K562 (cell line): ENCODE results near the gene HOXA5. TPM values are rescaled to one million over a fixed set of nuclear protein-coding genes. Genes with fewer than 3 reads are reported as not detected.

Experiments
- CBX1 ChIP-seq: sonication (generic); IDR thresholded peaks from 2 replicates; pipeline ENCODE4 v1.6.1; 2016; ENCODE audit warnings: antibody characterized with exemption, low read depth, mild to moderate bottlenecking
- EZH2 ChIP-seq: IDR thresholded peaks from 2 replicates; pipeline ENCODE4 v1.6.1; 2012; ENCODE audit warnings: low read depth, mild to moderate bottlenecking, inconsistent platforms, low read length, borderline replicate concordance
- GABPA ChIP-seq: fragments of 200-800 bp; sonication (Bioruptor generic); conservative IDR thresholded peaks from 2 replicates; pipeline ENCODE4 v1.6.1; 2016; ENCODE audit warnings: low read depth, missing genetic modification characterization, missing compliant biosample characterization
- GTF2E2 ChIP-seq: fragments of 200-800 bp; sonication (Bioruptor generic); IDR thresholded peaks from 2 replicates; pipeline ENCODE4 v1.6.1; 2016; ENCODE audit warnings: missing genetic modification characterization, missing compliant biosample characterization
- HNRNPK ChIP-seq: fragments of 200-400 bp; formaldehyde crosslinking; IDR thresholded peaks from one replicate; pipeline ENCODE4 v1.6.1; 2018; ENCODE audit warnings: mild to moderate bottlenecking, low read depth, low read length; ENCODE audit not compliant: poor library complexity, severe bottlenecking
- PHB2 ChIP-seq: fragments of 450-650 bp; IDR thresholded peaks from 2 replicates; pipeline ENCODE4 v1.6.1; 2017; ENCODE audit warnings: low read depth
- PHF21A ChIP-seq: fragments of 450-650 bp; IDR thresholded peaks from 2 replicates; pipeline ENCODE4 v1.6.1; 2017; ENCODE audit warnings: low read depth, borderline replicate concordance
- SMAD4 ChIP-seq: fragments of 250-450 bp; sonication (Bioruptor Pico); conservative IDR thresholded peaks from 2 replicates; pipeline ENCODE4 v1.8.0; 2021; ENCODE audit warnings: inconsistent platforms, mild to moderate bottlenecking, moderate library complexity
- polyA plus RNA-seq, 8 experiments: library from polyadenylated mRNA; depleted of rRNA in 4 of 8; stranded (reverse) in 5 of 8; unstranded in 3 of 8; fragments of >200 nt; fragmentation: Nextera tagmentation in 2 of 8; fragmentation: Illumina TruSeq in 1 of 8; extraction: Ambion mirVana in 2 of 8; extraction: Trizol in 1 of 8; gene quantifications; 2 replicates each; pipeline versions ENCODE4 v1.2.1 to v1.2.3, GENCODE V29; 2011 to 2014; ENCODE audit warnings: inconsistent platforms in 1 of 8, missing spikeins in 1 of 8
- total RNA-seq, 7 experiments: library from RNA; depleted of rRNA in 6 of 7; stranded (reverse); fragments of >200 nt in 6 of 7; fragmentation: Illumina TruSeq in 2 of 7; extraction: Trizol in 2 of 7; gene quantifications; 2 replicates each; pipeline versions ENCODE4 v1.2.1 to v1.2.3, GENCODE V29; 2011 to 2021; ENCODE audit warnings: low replicate concordance in 1 of 7
- TF ChIP-seq, protein P1 (sequence below): fragments of 250-450 bp; sonication (Bioruptor Pico); IDR thresholded peaks from 2 replicates; pipeline ENCODE4 v1.4.0; 2020; ENCODE audit warnings: borderline replicate concordance
- TF ChIP-seq, protein P2 (sequence below): sonication (generic); formaldehyde crosslinking; IDR thresholded peaks from 2 replicates; pipeline ENCODE4 v1.8.0; 2022; ENCODE audit warnings: mild to moderate bottlenecking, low read depth, missing genetic modification reagents
- TF ChIP-seq, protein P3 (sequence below): fragments of 250-450 bp; sonication (Bioruptor Pico); IDR thresholded peaks from 2 replicates; pipeline ENCODE4 v1.4.0; 2020
- TF ChIP-seq, protein P4 (sequence below), 2 experiments: IDR thresholded peaks in 1 of 2; conservative IDR thresholded peaks in 1 of 2; 2 replicates each; pipeline ENCODE4 v1.6.1; 2016; ENCODE audit warnings: low read depth in 2 of 2, mild to moderate bottlenecking in 1 of 2, missing compliant biosample characterization in 1 of 2, missing genetic modification characterization in 1 of 2, moderate library complexity in 1 of 2
- TF ChIP-seq, protein P5 (sequence below): fragments of 450-650 bp; formaldehyde crosslinking; IDR thresholded peaks from 2 replicates; pipeline ENCODE4 v1.4.0; 2020; ENCODE audit warnings: mild to moderate bottlenecking

HOXA5 gene
- total and polyA plus RNA-seq, 9 of the 15 experiments (the other 6 are each of a cell fraction or from before 2014, with no cell fraction given), result 0.13 TPM; not detected in 8

DNA sequence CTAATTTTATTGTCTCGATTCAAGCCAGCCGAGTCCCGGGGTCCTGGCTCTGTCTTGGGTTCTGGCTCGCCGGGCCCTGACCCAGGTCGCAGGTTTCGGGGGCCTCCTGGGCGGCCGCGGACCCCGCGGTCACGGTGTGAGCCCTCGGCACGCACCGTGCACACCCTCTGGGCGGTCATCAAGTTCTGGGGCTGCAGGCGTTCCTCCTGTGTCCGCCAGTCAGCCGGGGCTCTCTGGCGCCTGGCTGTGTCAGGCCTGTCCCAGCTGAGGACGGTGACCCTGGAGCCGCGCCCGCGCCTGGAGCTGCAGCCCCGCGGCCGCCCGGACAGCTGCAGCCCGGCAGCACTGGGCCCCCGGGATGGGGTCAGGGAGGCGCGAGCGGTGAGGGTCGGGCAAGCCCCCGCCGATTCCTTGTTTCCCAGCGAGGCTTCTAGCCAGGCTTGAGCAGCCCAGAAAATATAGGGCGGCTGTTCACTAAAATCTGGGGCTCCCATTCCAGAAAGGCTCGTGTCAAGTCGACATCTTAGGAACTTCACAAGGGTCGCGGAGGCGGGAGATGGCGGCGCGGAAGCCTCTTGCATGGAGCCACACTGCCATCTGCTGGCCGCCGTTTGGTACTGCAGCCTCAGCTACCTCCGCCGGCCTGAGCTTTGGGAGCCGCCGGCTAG lies 17.2 kb upstream of the HOXA5 start (continued):
- no peak for TF ChIP-seq GABPA
- TF ChIP-seq, protein P1, sequence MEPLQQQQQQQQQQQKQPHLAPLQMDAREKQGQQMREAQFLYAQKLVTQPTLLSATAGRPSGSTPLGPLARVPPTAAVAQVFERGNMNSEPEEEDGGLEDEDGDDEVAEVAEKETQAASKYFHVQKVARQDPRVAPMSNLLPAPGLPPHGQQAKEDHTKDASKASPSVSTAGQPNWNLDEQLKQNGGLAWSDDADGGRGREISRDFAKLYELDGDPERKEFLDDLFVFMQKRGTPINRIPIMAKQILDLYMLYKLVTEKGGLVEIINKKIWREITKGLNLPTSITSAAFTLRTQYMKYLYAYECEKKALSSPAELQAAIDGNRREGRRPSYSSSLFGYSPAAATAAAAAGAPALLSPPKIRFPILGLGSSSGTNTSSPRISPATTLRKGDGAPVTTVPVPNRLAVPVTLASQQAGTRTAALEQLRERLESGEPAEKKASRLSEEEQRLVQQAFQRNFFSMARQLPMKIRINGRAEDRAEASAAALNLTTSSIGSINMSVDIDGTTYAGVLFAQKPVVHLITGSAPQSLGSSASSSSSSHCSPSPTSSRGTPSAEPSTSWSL (CRISPR knock-in tag), result 0 out of 2 replicates have a peak, but pooled peaks have one; percentile 18
- no peak for TF ChIP-seq PHF21A
- no peak for TF ChIP-seq HNRNPK
- TF ChIP-seq, protein P2, sequence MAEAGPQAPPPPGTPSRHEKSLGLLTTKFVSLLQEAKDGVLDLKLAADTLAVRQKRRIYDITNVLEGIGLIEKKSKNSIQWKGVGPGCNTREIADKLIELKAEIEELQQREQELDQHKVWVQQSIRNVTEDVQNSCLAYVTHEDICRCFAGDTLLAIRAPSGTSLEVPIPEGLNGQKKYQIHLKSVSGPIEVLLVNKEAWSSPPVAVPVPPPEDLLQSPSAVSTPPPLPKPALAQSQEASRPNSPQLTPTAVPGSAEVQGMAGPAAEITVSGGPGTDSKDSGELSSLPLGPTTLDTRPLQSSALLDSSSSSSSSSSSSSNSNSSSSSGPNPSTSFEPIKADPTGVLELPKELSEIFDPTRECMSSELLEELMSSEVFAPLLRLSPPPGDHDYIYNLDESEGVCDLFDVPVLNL (CRISPR knock-in tag), result no peak
- TF ChIP-seq PHB2, result no peak
- TF ChIP-seq, protein P3, sequence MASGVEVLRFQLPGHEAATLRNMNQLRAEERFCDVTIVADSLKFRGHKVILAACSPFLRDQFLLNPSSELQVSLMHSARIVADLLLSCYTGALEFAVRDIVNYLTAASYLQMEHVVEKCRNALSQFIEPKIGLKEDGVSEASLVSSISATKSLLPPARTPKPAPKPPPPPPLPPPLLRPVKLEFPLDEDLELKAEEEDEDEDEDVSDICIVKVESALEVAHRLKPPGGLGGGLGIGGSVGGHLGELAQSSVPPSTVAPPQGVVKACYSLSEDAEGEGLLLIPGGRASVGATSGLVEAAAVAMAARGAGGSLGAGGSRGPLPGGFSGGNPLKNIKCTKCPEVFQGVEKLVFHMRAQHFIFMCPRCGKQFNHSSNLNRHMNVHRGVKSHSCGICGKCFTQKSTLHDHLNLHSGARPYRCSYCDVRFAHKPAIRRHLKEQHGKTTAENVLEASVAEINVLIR (CRISPR knock-in tag), result no peak
- TF ChIP-seq, protein P4, sequence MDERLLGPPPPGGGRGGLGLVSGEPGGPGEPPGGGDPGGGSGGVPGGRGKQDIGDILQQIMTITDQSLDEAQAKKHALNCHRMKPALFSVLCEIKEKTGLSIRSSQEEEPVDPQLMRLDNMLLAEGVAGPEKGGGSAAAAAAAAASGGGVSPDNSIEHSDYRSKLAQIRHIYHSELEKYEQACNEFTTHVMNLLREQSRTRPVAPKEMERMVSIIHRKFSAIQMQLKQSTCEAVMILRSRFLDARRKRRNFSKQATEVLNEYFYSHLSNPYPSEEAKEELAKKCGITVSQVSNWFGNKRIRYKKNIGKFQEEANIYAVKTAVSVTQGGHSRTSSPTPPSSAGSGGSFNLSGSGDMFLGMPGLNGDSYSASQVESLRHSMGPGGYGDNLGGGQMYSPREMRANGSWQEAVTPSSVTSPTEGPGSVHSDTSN (CRISPR knock-in tag; IDR thresholded peaks at IDR 0.05; ENCODE audit: low read depth), result no peak
- TF ChIP-seq, protein P4 (tag; conservative IDR thresholded peaks at IDR 0.05; ENCODE audit: low read depth), result no peak
- no peak for TF ChIP-seq GTF2E2
- no peak for TF ChIP-seq EZH2
- TF ChIP-seq SMAD4 (CRISPR knock-in tag), result 0 out of 2 replicates have a peak, but pooled peaks have one; percentile 6
- TF ChIP-seq CBX1, result 0 out of 2 replicates have a peak, but pooled peaks have one; percentile 20
- TF ChIP-seq, protein P5, sequence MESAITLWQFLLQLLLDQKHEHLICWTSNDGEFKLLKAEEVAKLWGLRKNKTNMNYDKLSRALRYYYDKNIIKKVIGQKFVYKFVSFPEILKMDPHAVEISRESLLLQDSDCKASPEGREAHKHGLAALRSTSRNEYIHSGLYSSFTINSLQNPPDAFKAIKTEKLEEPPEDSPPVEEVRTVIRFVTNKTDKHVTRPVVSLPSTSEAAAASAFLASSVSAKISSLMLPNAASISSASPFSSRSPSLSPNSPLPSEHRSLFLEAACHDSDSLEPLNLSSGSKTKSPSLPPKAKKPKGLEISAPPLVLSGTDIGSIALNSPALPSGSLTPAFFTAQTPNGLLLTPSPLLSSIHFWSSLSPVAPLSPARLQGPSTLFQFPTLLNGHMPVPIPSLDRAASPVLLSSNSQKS (CRISPR knock-in tag), result no peak
